ENCODE data around the gene SLC4A1AP. TPM values are rescaled to one million over a fixed set of nuclear protein-coding genes. Genes with fewer than 3 reads are reported as not detected.
A peak's percentile ranks its signal among the peaks of the same experiment; 100 is the strongest.

Gene SLC4A1AP
- polyA plus RNA-seq, 1 of the 3 experiments (the other 2 are of a cell fraction): 9.4 TPM

DNA sequence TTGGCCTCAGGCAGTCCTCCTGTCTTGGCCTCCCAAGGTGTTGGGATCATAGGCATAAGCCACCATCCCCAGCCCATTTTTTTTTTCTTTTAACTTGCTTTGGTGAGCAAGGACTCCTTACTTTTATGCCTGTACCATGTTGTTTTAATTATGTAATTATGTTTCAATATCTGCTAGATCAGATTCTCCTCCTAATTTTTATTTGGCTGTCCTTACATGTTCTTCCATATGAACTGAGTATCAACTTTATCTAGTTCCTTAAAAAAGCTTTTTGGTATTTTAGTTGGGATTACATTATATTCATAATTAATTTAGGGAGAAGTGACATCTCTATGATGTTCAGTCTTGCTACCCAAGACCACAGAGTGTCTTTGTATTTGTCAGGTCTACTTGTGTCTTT, 18.5 kb upstream of the SLC4A1AP start:
- Histone ChIP-seq H3K27ac (ENCODE audit: low read depth in 2 of 2, low read length in 1 of 2) (no peak overlapping the region), H3K9ac (no peak overlapping the region), H3K9me3 (no peaks in the 10 kb centered on the region), H3F3A (replicated peaks; ENCODE audit: insufficient read depth) (peaks cover 16% of the 10 kb centered on the region), H3K9me2 (no peaks in the 10 kb centered on the region), H3K4me3 (ENCODE audit: low read depth in 2 of 2, low read length in 1 of 2) (no peak overlapping the region), H3K27me3 (ENCODE audit: insufficient read depth) (no peaks in the 10 kb centered on the region), H3K36me3 (replicated peaks in 1 of 2; ENCODE audit: control insufficient read depth in 1 of 2, insufficient read depth in 2 of 2, low read length in 1 of 2) (peaks cover 67 to 72% of the 10 kb centered on the region in 2 experiments), H3K4me2 (no peak overlapping the region), H3K79me2 (ENCODE audit: insufficient read depth) (no peaks in the 10 kb centered on the region; the same call in 1 of the 2 replicates), H2AFZ (ENCODE audit: low read depth) (no peak overlapping the region), H4K20me1 (ENCODE audit: insufficient read depth) (no peaks in the 10 kb centered on the region), H3K4me1 (ENCODE audit: control insufficient read depth in 1 of 2, insufficient read depth in 2 of 2, low read depth in 1 of 2, low read length in 1 of 2) (peaks cover 0 to 2% of the 10 kb centered on the region in 2 experiments; a peak in 1 of 4 replicates)
- CTCF ChIA-PET: interaction anchor here (1.0 kb wide), 1 partner anchor 341 kb away, joined by 3 read pairs; no protein-coding TSS in a partner anchor
- no peak for DNase-seq
- POLR2A ChIA-PET: no interaction called here
- TF ChIP-seq TCF12 (IDR thresholded peaks at IDR 0.05): 0 out of 2 replicates have a peak, but pooled peaks have one; percentile 26
- peak; percentile 50; the same call in 1 of the 2 replicates for TF ChIP-seq RCOR1 (IDR thresholded peaks at IDR 0.05; ENCODE audit: low read length)
- no peak for TF ChIP-seq EP300 (IDR thresholded peaks at IDR 0.05; ENCODE audit: borderline replicate concordance in 1 of 2, low read depth in 1 of 2, low read length in 1 of 2)

DNA sequence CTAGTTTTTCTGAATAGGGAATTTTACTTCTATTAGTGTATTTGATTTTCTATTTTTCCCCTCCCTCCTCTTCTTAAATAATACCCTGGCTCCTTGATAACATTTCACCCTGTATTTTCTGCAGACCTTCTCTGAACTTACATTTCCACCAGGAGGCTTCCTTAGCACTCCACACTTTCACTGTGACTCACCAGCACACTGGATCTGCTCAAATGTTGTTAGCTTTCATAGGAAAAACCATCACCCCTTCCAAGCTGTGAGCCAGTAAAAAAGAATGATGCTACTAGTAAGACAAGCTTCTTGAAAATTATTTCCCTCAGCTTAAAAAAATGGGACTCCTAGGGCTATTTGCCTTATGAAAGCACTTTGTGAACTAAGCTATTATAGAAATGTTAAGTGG, 16.4 kb upstream of the SLC4A1AP start:
- peaks cover 0 to 2% of the 10 kb centered on the region in 2 experiments; a peak in 1 of 4 replicates for H3K4me1 ChIP-seq (ENCODE audit: control insufficient read depth in 1 of 2, insufficient read depth in 2 of 2, low read depth in 1 of 2, low read length in 1 of 2)
- TF ChIP-seq SMC3 (IDR thresholded peaks at IDR 0.05; ENCODE audit: low read depth, low read length) (no peak), MXI1 (IDR thresholded peaks at IDR 0.05; ENCODE audit: low read depth, low read length) (no peak), FOSL2 (IDR thresholded peaks at IDR 0.05; ENCODE audit: borderline replicate concordance, low read depth) (0 out of 2 replicates have a peak, but pooled peaks have one; percentile 19)
- ChIA-PET POLR2A (no interaction called here), CTCF (interaction anchor here (1.2 to 2.2 kb wide), 5 partner anchors 8 to 56 kb away, joined by 3 to 19 read pairs (median 4); partner anchors contain the start of genes SLC4A1AP and SUPT7L)
- H3K4me2 ChIP-seq: no peak overlapping the region
- no peak for DNase-seq
- H3K9me3 ChIP-seq: no peaks in the 10 kb centered on the region
- H3K27me3 ChIP-seq (ENCODE audit: insufficient read depth): no peaks in the 10 kb centered on the region
- H2AFZ ChIP-seq (ENCODE audit: low read depth): no peak overlapping the region
- H3K9me2 ChIP-seq: no peaks in the 10 kb centered on the region
- H3K79me2 ChIP-seq (ENCODE audit: insufficient read depth): no peaks in the 10 kb centered on the region; the same call in 1 of the 2 replicates
- H3K36me3 ChIP-seq (replicated peaks in 1 of 2; ENCODE audit: control insufficient read depth in 1 of 2, insufficient read depth in 2 of 2, low read length in 1 of 2): peaks cover 64 to 73% of the 10 kb centered on the region in 2 experiments
- no peaks in the 10 kb centered on the region for H4K20me1 ChIP-seq (ENCODE audit: insufficient read depth)
- H3K9ac ChIP-seq: no peak overlapping the region
- H3K27ac ChIP-seq (ENCODE audit: low read depth in 2 of 2, low read length in 1 of 2): 0 out of 4 replicates have a peak overlapping the region, but pooled peaks of 1 of the 2 experiments have one; percentile 15
- peaks cover 19% of the 10 kb centered on the region for H3F3A ChIP-seq (replicated peaks; ENCODE audit: insufficient read depth)
- no peak overlapping the region for H3K4me3 ChIP-seq (ENCODE audit: low read depth in 2 of 2, low read length in 1 of 2)

DNA sequence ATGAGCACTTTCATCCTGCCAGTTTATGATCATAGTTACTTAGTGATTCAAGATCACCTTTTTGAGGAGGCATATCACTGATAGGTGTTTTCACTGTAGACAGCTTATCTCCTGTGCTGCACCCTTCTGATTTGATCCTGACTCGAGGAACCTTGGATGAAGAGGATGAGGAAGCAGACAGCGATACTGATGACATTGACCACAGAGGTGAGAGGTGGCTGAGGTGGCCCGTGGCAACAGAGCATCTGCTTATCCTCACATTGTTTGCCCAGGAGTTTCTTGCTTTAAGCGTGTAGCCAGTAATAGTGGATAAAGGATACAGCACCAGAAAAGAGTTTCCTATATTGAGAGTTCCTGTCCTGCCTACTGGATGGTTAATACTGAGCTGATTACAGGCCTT, 16.0 kb upstream of the SLC4A1AP start:
- H3K36me3 ChIP-seq (replicated peaks in 1 of 2; ENCODE audit: control insufficient read depth in 1 of 2, insufficient read depth in 2 of 2, low read length in 1 of 2): peaks cover 68 to 75% of the 10 kb centered on the region in 2 experiments
- no peaks in the 10 kb centered on the region for H3K9me3 ChIP-seq
- no peak overlapping the region for H3K4me2 ChIP-seq
- H3K4me3 ChIP-seq (ENCODE audit: low read depth in 2 of 2, low read length in 1 of 2): no peak overlapping the region
- H3K9me2 ChIP-seq: no peaks in the 10 kb centered on the region
- H3F3A ChIP-seq (replicated peaks; ENCODE audit: insufficient read depth): peaks cover 19% of the 10 kb centered on the region
- no peaks in the 10 kb centered on the region for H3K27me3 ChIP-seq (ENCODE audit: insufficient read depth)
- CTCF ChIA-PET: interaction anchor here (1.2 to 2.2 kb wide), 4 partner anchors 16 to 56 kb away, joined by 3 to 19 read pairs (median 4); partner anchors contain the start of genes SLC4A1AP and SUPT7L
- no peak overlapping the region for H2AFZ ChIP-seq (ENCODE audit: low read depth)
- 75% methylated on average over 4 of the region's 4 CpGs for WGBS (ENCODE audit: low lambda C conversion rate)
- peaks cover 0 to 2% of the 10 kb centered on the region in 2 experiments; a peak in 1 of 4 replicates for H3K4me1 ChIP-seq (ENCODE audit: control insufficient read depth in 1 of 2, insufficient read depth in 2 of 2, low read depth in 1 of 2, low read length in 1 of 2)
- no peak overlapping the region for H3K27ac ChIP-seq (ENCODE audit: low read depth in 2 of 2, low read length in 1 of 2)
- no peaks in the 10 kb centered on the region for H4K20me1 ChIP-seq (ENCODE audit: insufficient read depth)
- no peak for DNase-seq
- no peak overlapping the region for H3K9ac ChIP-seq
- no peaks in the 10 kb centered on the region; the same call in 1 of the 2 replicates for H3K79me2 ChIP-seq (ENCODE audit: insufficient read depth)
- POLR2A ChIA-PET: no interaction called here
- TF ChIP-seq EZH2phosphoT487 (IDR thresholded peaks at IDR 0.05; ENCODE audit: borderline replicate concordance, low read depth) (no peak), FOXM1 (IDR thresholded peaks at IDR 0.05; ENCODE audit: low read depth) (no peak), SMC3 (IDR thresholded peaks at IDR 0.05; ENCODE audit: low read depth, low read length) (no peak), SIN3A (IDR thresholded peaks at IDR 0.05; ENCODE audit: borderline replicate concordance, low read depth, low read length) (no peak), MXI1 (IDR thresholded peaks at IDR 0.05; ENCODE audit: low read depth, low read length) (no peak), TCF12 (IDR thresholded peaks at IDR 0.05) (no peak), RXRA (IDR thresholded peaks at IDR 0.05; ENCODE audit: borderline replicate concordance, low read depth) (no peak)
- TF ChIP-seq, protein P1, sequence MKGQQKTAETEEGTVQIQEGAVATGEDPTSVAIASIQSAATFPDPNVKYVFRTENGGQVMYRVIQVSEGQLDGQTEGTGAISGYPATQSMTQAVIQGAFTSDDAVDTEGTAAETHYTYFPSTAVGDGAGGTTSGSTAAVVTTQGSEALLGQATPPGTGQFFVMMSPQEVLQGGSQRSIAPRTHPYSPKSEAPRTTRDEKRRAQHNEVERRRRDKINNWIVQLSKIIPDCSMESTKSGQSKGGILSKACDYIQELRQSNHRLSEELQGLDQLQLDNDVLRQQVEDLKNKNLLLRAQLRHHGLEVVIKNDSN (IDR thresholded peaks at IDR 0.05; ENCODE audit: borderline replicate concordance, low read depth): no peak
- TF ChIP-seq, protein P2, sequence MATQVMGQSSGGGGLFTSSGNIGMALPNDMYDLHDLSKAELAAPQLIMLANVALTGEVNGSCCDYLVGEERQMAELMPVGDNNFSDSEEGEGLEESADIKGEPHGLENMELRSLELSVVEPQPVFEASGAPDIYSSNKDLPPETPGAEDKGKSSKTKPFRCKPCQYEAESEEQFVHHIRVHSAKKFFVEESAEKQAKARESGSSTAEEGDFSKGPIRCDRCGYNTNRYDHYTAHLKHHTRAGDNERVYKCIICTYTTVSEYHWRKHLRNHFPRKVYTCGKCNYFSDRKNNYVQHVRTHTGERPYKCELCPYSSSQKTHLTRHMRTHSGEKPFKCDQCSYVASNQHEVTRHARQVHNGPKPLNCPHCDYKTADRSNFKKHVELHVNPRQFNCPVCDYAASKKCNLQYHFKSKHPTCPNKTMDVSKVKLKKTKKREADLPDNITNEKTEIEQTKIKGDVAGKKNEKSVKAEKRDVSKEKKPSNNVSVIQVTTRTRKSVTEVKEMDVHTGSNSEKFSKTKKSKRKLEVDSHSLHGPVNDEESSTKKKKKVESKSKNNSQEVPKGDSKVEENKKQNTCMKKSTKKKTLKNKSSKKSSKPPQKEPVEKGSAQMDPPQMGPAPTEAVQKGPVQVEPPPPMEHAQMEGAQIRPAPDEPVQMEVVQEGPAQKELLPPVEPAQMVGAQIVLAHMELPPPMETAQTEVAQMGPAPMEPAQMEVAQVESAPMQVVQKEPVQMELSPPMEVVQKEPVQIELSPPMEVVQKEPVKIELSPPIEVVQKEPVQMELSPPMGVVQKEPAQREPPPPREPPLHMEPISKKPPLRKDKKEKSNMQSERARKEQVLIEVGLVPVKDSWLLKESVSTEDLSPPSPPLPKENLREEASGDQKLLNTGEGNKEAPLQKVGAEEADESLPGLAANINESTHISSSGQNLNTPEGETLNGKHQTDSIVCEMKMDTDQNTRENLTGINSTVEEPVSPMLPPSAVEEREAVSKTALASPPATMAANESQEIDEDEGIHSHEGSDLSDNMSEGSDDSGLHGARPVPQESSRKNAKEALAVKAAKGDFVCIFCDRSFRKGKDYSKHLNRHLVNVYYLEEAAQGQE (IDR thresholded peaks at IDR 0.05; ENCODE audit: low read depth, low read length): no peak
- TF ChIP-seq, protein P3, sequence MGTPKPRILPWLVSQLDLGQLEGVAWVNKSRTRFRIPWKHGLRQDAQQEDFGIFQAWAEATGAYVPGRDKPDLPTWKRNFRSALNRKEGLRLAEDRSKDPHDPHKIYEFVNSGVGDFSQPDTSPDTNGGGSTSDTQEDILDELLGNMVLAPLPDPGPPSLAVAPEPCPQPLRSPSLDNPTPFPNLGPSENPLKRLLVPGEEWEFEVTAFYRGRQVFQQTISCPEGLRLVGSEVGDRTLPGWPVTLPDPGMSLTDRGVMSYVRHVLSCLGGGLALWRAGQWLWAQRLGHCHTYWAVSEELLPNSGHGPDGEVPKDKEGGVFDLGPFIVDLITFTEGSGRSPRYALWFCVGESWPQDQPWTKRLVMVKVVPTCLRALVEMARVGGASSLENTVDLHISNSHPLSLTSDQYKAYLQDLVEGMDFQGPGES (IDR thresholded peaks at IDR 0.05; ENCODE audit: low read depth, low read length): no peak

All from SK-N-SH (cell line).